IPS-18a (cell line): Measurements from ENCODE around the gene WDR7.

Experiments
- H3K27ac ChIP-seq: one replicate; pipeline ENCODE4 v1.5.1; 2013; ENCODE audit warnings: low read length
- H3K27me3 ChIP-seq: one replicate; pipeline ENCODE4 v1.6.1; 2013; ENCODE audit warnings: mild to moderate bottlenecking, low read length; ENCODE audit not compliant: control insufficient read depth, insufficient read depth
- H3K36me3 ChIP-seq: one replicate; pipeline ENCODE4 v1.6.1; 2013; ENCODE audit warnings: low read depth, low read length; ENCODE audit not compliant: control insufficient read depth
- H3K4me1 ChIP-seq: one replicate; pipeline ENCODE4 v1.6.1; 2013; ENCODE audit warnings: low read depth, low read length; ENCODE audit not compliant: control insufficient read depth
- H3K4me3 ChIP-seq: one replicate; pipeline ENCODE4 v1.5.1; 2013; ENCODE audit warnings: low read length
- H3K9ac ChIP-seq: one replicate; pipeline ENCODE4 v1.6.1; 2013; ENCODE audit warnings: mild to moderate bottlenecking, low read length, moderate library complexity
- H3K9me3 ChIP-seq: one replicate; pipeline ENCODE4 v1.6.1; 2013; ENCODE audit warnings: low read depth, low read length; ENCODE audit not compliant: control insufficient read depth

The WDR7 gene

DNA sequence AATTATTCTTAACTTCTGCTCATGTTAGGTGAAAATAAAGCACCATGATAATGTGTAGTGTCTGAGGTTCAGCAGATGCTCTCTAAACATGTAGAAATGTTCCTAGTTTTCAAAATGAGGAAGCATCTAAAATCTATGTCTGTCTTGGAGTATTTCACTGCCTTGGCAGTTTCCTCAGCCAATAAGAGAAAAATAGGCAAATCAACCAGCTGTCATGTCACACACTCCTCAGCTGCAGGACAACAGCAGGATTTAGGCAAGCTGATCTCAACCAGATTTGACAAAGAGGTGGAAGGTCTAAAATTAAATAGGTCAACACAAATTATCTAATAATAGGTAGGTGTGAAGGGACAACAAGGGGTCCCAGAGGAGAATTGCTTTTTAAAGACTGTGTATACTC lies 331.6 kb downstream of the WDR7 start:
- Histone ChIP-seq H3K9me3 (no peaks in the 10 kb centered on the region), H3K9ac (no peak overlapping the region), H3K27me3 (no peaks in the 10 kb centered on the region), H3K27ac (no peak overlapping the region), H3K36me3 (no peaks in the 10 kb centered on the region), H3K4me3 (no peak overlapping the region), H3K4me1 (peaks cover 20% of the 10 kb centered on the region)

DNA sequence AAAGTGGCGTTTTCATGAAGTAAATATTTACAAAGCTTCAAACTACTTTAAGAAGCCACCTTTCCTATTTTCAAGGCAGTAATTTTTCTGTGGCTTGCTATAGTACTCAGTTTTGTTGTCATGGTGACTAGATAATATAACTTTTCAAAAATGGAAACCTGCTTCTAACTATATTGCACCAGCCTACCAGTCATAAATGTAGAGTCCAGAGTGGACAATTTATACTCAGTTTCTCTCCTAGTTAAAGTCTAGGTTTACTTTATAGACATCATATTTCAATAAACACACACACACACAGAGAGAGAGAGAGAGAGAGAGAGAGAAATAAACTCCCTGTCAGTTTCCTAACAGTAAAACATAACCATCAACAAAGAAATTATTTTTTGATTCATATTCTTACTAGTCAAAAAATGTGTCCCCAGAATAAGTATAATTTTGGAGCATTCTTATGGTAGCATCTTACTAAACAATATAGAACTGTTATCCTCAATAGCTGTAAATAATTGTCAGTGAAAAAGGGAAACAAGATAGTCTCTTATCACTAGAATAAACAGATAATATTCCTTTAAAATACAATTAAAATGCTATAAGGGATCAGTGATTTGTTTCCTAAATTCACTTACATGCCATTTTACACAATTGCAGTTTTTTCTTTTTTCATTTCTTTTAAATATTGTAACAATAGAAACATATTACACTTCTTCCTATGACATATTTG lies 332.3 kb downstream of the WDR7 start:
- Histone ChIP-seq H3K27me3 (no peaks in the 10 kb centered on the region), H3K27ac (no peak overlapping the region), H3K9me3 (no peaks in the 10 kb centered on the region), H3K4me3 (no peak overlapping the region), H3K4me1 (peaks cover 23% of the 10 kb centered on the region), H3K9ac (no peak overlapping the region), H3K36me3 (no peaks in the 10 kb centered on the region)

DNA sequence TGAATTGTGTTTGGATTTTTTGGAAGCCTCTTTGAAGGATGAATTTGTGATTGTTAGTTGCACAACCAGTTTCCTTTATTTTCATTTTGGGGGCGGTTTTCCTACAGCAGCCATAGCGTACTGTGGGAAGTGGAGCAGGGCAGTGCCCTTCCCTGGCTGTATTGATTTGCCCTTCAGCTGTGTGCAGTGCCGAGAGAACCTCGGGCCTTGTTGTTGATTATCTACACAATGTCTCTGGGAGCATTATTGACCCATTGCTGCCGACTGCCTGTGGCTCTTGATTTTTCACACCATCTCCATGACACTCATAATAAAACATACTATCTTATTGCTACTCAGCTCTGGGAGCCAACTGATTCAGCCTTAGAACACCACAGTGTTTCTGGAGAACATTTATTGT lies 333.6 kb downstream of the WDR7 start:
- H3K4me1 ChIP-seq, result peaks cover 23% of the 10 kb centered on the region
- H3K9ac ChIP-seq, result no peak overlapping the region
- H3K4me3 ChIP-seq, result no peak overlapping the region
- no peaks in the 10 kb centered on the region for H3K9me3 ChIP-seq
- no peaks in the 10 kb centered on the region for H3K27me3 ChIP-seq
- H3K36me3 ChIP-seq, result no peaks in the 10 kb centered on the region
- H3K27ac ChIP-seq, result no peak overlapping the region

DNA sequence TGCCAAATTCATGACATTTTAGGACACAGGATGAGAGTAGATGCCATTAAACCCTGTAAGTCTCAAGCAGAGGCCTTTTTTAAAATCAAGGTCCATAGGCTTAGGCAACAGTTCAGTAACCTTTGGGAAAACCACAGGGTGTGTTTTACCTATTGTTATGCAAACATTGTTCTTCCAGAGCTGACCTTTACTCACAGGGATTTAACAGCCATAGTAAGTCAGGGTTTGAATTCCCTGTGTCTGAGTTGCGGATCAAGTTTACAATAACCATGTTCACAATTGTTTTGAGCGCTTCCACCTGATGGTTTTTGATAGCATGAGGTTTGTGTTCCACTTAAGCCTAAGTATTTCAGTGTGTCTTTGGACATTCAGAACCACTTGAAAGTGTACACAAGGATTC lies 335.7 kb downstream of the WDR7 start:
- Histone ChIP-seq H3K36me3 (no peaks in the 10 kb centered on the region), H3K4me1 (peaks cover 23% of the 10 kb centered on the region), H3K9ac (no peak overlapping the region), H3K9me3 (no peaks in the 10 kb centered on the region), H3K27me3 (no peaks in the 10 kb centered on the region), H3K4me3 (no peak overlapping the region), H3K27ac (no peak overlapping the region)

DNA sequence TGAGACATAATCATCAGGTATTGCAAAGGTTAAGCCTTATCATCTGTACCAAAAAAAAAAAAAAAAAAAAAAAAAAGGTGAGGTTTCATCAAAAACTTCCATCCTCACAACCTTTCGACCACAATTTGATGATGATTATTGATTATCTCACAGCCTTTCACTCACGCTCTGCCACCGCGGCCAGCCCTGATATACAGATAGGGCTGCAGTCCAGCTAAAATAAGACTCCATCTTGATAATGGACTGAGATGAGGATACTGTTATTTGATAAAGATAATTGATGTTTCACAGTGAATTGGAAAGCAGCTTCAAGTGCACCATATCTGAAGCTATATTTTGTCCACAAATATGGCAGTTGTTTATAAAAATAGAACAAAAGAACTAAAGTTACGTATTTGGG lies 336.1 kb downstream of the WDR7 start:
- no peaks in the 10 kb centered on the region for H3K36me3 ChIP-seq
- no peak overlapping the region for H3K4me3 ChIP-seq

DNA sequence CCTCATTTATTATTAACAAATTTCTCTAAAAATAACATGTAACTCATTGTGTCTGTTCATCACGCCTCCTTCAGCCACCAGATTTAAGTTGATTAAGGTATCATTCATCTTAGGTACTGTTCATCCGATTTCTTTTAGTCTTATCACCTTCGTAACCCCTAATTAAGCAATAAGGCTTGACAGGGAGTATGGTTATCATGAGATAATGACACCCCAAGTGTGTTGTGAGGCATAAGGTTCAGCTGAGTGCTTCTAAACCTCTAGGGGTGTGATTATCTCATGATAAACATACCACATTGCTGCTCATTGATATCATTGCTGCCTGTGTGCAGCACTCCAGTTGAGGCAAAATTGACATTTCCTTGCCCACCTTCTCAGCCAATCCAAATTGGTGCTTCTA lies 336.9 kb downstream of the WDR7 start:
- H3K27me3 ChIP-seq, result no peaks in the 10 kb centered on the region
- H3K36me3 ChIP-seq, result no peaks in the 10 kb centered on the region
- H3K9me3 ChIP-seq, result no peaks in the 10 kb centered on the region
- H3K27ac ChIP-seq, result no peak overlapping the region
- no peak overlapping the region for H3K9ac ChIP-seq
- peaks cover 23% of the 10 kb centered on the region for H3K4me1 ChIP-seq
- H3K4me3 ChIP-seq, result no peak overlapping the region

More for the DNA sequence above, 336.1 kb downstream of the WDR7 start:
- Histone ChIP-seq H3K4me1 (peaks cover 23% of the 10 kb centered on the region), H3K27ac (no peak overlapping the region), H3K9me3 (no peaks in the 10 kb centered on the region), H3K9ac (no peak overlapping the region), H3K27me3 (no peaks in the 10 kb centered on the region)

DNA sequence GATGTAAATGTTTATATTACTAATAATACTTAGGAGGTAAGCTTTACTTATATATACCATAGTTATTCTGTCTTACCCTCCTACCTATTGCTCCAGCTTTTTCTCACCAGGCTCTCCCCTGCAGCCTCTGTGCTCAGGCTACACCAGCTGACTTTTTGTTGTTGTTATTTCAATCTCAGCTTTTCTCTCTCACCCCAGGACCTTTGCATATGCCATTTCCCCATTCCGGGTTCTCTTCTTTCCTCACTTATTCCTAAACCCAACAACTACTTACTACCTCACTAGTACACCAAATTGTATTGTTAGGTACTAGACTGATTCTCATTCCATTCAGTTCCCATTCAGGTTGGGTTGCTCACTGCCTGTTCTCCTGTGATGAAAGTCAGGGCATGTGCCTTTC lies 339.5 kb downstream of the WDR7 start:
- H3K9me3 ChIP-seq, result no peaks in the 10 kb centered on the region
- no peak overlapping the region for H3K4me3 ChIP-seq
- H3K4me1 ChIP-seq, result peaks cover 23% of the 10 kb centered on the region
- no peaks in the 10 kb centered on the region for H3K36me3 ChIP-seq
- H3K9ac ChIP-seq, result no peak overlapping the region
- no peak overlapping the region for H3K27ac ChIP-seq
- H3K27me3 ChIP-seq, result no peaks in the 10 kb centered on the region

DNA sequence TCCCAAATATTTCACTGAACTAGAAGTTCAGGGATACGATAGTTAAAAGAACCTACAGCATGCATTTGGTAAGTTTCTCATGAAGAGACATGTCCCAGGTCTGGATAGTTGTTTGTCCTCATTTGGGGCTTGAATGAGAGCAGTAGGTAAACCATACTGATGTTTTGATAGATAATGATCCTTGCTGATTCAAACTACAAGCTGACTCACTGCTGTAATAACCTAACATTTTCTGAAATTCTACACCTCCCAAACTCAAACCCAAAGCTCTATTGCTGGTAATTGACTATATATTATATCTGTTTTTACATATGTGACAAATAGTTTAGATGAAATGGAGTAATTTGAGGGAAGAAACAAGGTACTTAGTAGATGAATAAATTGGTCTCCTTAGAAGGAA lies 341.6 kb downstream of the WDR7 start:
- Histone ChIP-seq H3K36me3 (no peaks in the 10 kb centered on the region), H3K9ac (no peak overlapping the region), H3K4me3 (no peak overlapping the region), H3K4me1 (peaks cover 3% of the 10 kb centered on the region), H3K9me3 (no peaks in the 10 kb centered on the region), H3K27me3 (no peaks in the 10 kb centered on the region), H3K27ac (no peak overlapping the region)

DNA sequence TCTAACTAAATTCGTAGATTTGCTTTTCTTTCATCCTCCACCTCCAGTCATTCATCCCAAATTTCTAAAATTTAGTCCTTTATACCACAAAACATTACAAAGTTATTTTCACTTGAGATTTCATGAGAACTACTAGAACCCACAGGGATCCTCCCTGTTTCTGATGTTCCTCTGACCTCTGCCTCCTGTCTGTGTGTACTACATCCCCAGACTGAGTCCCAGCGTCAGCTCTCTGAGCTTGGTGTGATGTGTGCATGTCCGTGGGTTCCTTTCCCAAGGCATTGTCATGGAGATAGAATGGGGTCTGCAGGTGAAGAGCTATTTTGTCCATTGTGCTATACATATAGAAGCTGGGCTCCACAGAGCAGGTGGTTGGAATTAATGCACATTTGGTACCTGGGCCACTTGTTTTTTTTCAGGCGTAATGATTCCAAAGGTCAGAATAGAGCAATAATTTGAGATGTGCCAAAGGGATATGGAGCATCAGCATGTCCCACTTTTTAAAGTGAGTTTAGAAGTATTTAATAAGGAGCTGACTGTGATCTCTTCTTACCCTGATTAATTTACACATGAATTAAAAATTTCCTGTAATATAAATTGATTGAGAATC lies 344.5 kb downstream of the WDR7 start:
- no peak overlapping the region for H3K27ac ChIP-seq

DNA sequence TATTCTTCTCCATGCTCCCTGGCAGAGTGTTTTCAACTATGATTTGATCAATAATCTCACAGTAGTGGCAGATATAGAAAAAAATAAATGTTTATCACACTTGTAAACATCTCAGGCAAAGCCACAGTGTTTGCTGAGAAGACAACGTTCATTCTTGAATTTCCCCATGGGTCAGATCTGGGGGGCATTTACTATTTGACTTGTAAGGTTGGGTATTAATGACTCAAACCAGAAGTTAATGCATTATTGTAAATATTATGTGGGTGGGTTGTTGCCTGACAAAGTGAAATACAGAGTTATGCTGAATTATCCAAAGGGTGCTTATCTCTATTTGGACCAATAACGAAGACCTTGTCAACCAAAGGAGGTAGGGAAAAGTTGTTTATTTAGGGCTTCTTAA lies 346.0 kb downstream of the WDR7 start:
- Histone ChIP-seq H3K9ac (no peak overlapping the region), H3K27me3 (no peaks in the 10 kb centered on the region), H3K4me1 (no peaks in the 10 kb centered on the region), H3K9me3 (no peaks in the 10 kb centered on the region), H3K4me3 (no peak overlapping the region), H3K27ac (no peak overlapping the region), H3K36me3 (no peaks in the 10 kb centered on the region)

More for the DNA sequence above, 344.5 kb downstream of the WDR7 start:
- Histone ChIP-seq H3K9me3 (no peaks in the 10 kb centered on the region), H3K36me3 (no peaks in the 10 kb centered on the region), H3K4me1 (no peaks in the 10 kb centered on the region), H3K9ac (no peak overlapping the region), H3K4me3 (no peak overlapping the region), H3K27me3 (no peaks in the 10 kb centered on the region)

DNA sequence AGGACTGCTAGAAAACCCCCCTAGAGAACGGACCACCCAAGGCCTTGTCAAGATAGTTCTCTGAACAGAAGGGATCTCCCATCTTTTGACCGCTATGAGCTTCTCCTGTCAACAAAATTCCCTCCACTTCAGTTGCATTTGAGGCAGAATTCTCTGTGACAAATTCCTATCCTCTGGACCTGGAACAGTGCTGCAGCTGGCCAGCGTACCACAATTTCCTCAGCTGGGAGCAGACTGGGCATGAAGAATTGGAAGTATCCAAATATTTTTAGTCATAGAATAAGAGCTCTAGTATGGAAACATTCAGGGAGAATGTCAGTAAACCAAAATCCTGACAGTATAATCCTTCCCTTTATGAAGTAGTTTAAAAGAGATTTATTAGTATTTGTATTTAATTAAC lies 348.7 kb downstream of the WDR7 start:
- Histone ChIP-seq H3K4me1 (no peaks in the 10 kb centered on the region), H3K27me3 (no peaks in the 10 kb centered on the region), H3K4me3 (no peak overlapping the region), H3K9ac (no peak overlapping the region), H3K27ac (no peak overlapping the region), H3K36me3 (no peaks in the 10 kb centered on the region), H3K9me3 (no peaks in the 10 kb centered on the region)

DNA sequence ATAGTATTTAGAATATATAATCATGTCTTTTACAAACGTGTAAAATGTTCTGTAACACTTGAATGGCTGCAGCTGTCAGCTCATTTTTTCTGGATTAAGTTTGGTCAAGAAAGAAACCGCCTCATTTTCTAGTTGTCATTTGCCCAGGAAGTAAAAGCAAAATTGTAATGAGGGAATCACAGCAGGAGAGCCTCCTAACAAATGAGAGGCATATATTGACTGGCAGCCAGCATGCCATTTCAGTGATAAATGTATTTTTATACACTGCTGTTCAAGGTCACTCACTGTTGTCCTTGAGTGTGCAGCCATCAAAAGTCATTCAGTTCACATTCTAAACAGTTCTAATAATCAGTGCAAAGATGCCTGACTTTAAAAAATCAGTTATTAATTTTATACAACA lies 351.5 kb downstream of the WDR7 start:
- Histone ChIP-seq H3K4me1 (no peaks in the 10 kb centered on the region), H3K27me3 (no peaks in the 10 kb centered on the region), H3K27ac (no peak overlapping the region), H3K9ac (no peak overlapping the region), H3K36me3 (no peaks in the 10 kb centered on the region), H3K9me3 (no peaks in the 10 kb centered on the region), H3K4me3 (no peak overlapping the region)
